Stomach (tissue), 9 donors: ENCODE results near the gene ARHGAP32. TPM values are rescaled to one million over a fixed set of nuclear protein-coding genes. Genes with fewer than 3 reads are reported as not detected.

Experiments used
- DNase-seq, 2 donors: peaks; one replicate each; pipeline versions ENCODE4 v3.0.0 to v3.0.0-alpha.2; 2013 to 2019
- H3K27ac ChIP-seq, 5 donors: fragments of 200-600 bp in 4 of 5; sonication (generic) in 4 of 5; one replicate each; pipeline ENCODE4 v1.5.1; 2013 to 2019; ENCODE audit warnings: mild to moderate bottlenecking in 1 of 5, moderate library complexity in 1 of 5
- H3K27me3 ChIP-seq, 3 donors: fragments of 200-600 bp; sonication (generic); one replicate each; pipeline ENCODE4 v1.5.1; 2017 to 2019; ENCODE audit warnings: mixed run types in 1 of 3
- H3K36me3 ChIP-seq, 4 donors: fragments of 200-600 bp; sonication (generic); 1 replicate in 3 of 4; 2 replicates in 1 of 4; pipeline ENCODE4 v1.5.1; 2016 to 2019
- H3K4me1 ChIP-seq, 4 donors: fragments of 200-600 bp; sonication (generic); one replicate each; pipeline ENCODE4 v1.5.1; 2016 to 2019
- H3K4me3 ChIP-seq, 4 donors: fragments of 200-600 bp; sonication (generic) in 3 of 4; one replicate each; pipeline ENCODE4 v1.5.1; 2016 to 2019; ENCODE audit warnings: mild to moderate bottlenecking in 1 of 4
- H3K9me3 ChIP-seq, 4 donors: fragments of 200-600 bp; sonication (generic); one replicate each; pipeline ENCODE4 v1.5.1; 2016 to 2019
- CTCF ChIP-seq, 7 experiments: fragments of 450-650 bp in 4 of 7; fragments of 200-600 bp in 3 of 7; sonication (generic) in 3 of 7; IDR thresholded peaks; one replicate each; pipeline ENCODE4 v1.5.1; 2016 to 2019; ENCODE audit warnings: antibody characterized with exemption in 7 of 7, control low read depth in 2 of 7, mild to moderate bottlenecking in 1 of 7
- EP300 ChIP-seq: sonication (generic); formaldehyde crosslinking; IDR thresholded peaks from one replicate; pipeline ENCODE4 v1.6.1; 2017; ENCODE audit warnings: antibody characterized with exemption
- POLR2A ChIP-seq, 4 donors: fragments of 450-650 bp; IDR thresholded peaks; one replicate each; pipeline ENCODE4 v1.6.1; 2016; ENCODE audit warnings: antibody characterized with exemption in 4 of 4, control low read depth in 2 of 4, mild to moderate bottlenecking in 1 of 4, moderate library complexity in 1 of 4
- POLR2AphosphoS5 ChIP-seq, 3 donors: sonication (generic); formaldehyde crosslinking; IDR thresholded peaks; one replicate each; pipeline ENCODE4 v1.6.1; 2016; ENCODE audit warnings: antibody characterized with exemption in 3 of 3
- WGBS, 5 donors: extraction: QIAGEN DNeasy Blood & Tissue Kit in 3 of 5; methylation state at CpG; one replicate each; pipeline versions ENCODE4 v1.1.5 to v1.1.7; 2013 to 2018; 5-methylcytosine and 5-hydroxymethylcytosine counted together
- intact Hi-C: fragments of 100-400 bp; cut with DNase I; formaldehyde crosslinking; loops from one replicate; pipeline ENCODE4 v1.15.1; 2023; ENCODE audit warnings: low total_unique reads
- polyA plus RNA-seq, 3 donors: library from polyadenylated mRNA; stranded (reverse); fragments of 200-250 nt; gene quantifications; one replicate each; pipeline ENCODE4 v1.2.3, GENCODE V29; 2013
- total RNA-seq, 5 donors: library from RNA; depleted of rRNA; stranded (reverse); fragments of >200 nt; gene quantifications; one replicate each; pipeline versions ENCODE4 v1.1.0 to v1.2.3, GENCODE V29; 2014 to 2016
- donor health status: healthy with polysubstance abuse.
- donor health status: Bipolar disorder and iron deficiency.
- donor health status: healthy.

ARHGAP32 gene
- total and polyA plus RNA-seq, 8 donors, result 2.9 to 70.1 (median 34.3) TPM

GRCh38 chr11:128926000-128926399 lies 266.1 kb downstream of the ARHGAP32 start:
- WGBS, 5 donors, result 55 to 69% (median 61%) methylated on average over 3 of the region's 3 CpGs
- Histone ChIP-seq H3K9me3 (no peaks in the 10 kb centered on the region), H3K4me1 (no peaks in the 10 kb centered on the region), H3K36me3 (no peaks in the 10 kb centered on the region), H3K4me3 (no peak overlapping the region), H3K27me3 (peaks cover 0 to 5% (median 0%) of the 10 kb centered on the region in 3 donors), H3K27ac (no peak overlapping the region)
- TF ChIP-seq EP300 (no peak), POLR2A (IDR thresholded peaks at IDR 0.05) (no peak), POLR2AphosphoS5 (IDR thresholded peaks at IDR 0.05) (no peak), CTCF (IDR thresholded peaks at IDR 0.05) (no peak)
- DNase-seq, result no peak
- intact Hi-C loops, result no loop called here

GRCh38 chr11:128925250-128925600 lies 266.9 kb downstream of the ARHGAP32 start:
- no peak for DNase-seq
- Histone ChIP-seq H3K36me3 (no peaks in the 10 kb centered on the region), H3K27ac (no peak overlapping the region), H3K4me3 (no peak overlapping the region), H3K27me3 (peaks cover 0 to 11% (median 0%) of the 10 kb centered on the region in 3 donors), H3K9me3 (no peaks in the 10 kb centered on the region), H3K4me1 (no peaks in the 10 kb centered on the region)
- intact Hi-C loops, result no loop called here
- 54 to 67% (median 64%) methylated on average over 2 of the region's 2 CpGs for WGBS, 5 donors
- TF ChIP-seq POLR2A (IDR thresholded peaks at IDR 0.05) (no peak), POLR2AphosphoS5 (IDR thresholded peaks at IDR 0.05) (no peak)

- Histone ChIP-seq H3K9me3 (no peaks in the 10 kb centered on the region), H3K27ac (no peak overlapping the region), H3K4me3 (no peak overlapping the region), H3K27me3 (peaks cover 0 to 16% (median 0%) of the 10 kb centered on the region in 3 donors), H3K4me1 (no peaks in the 10 kb centered on the region), H3K36me3 (no peaks in the 10 kb centered on the region)
- TF ChIP-seq POLR2A (IDR thresholded peaks at IDR 0.05) (no peak), POLR2AphosphoS5 (IDR thresholded peaks at IDR 0.05) (no peak), CTCF (IDR thresholded peaks at IDR 0.05) (no peak), EP300 (no peak)
- 77 to 80% (median 78%) methylated on average over 16 of the region's 16 CpGs for WGBS, 5 donors
- intact Hi-C loops, result no loop called here
- DNase-seq, result no peak
Observed at GRCh38 chr11:128924510-128925249, 267.4 kb downstream of the ARHGAP32 start.

GRCh38 chr11:128924104-128924503 lies 268.0 kb downstream of the ARHGAP32 start:
- no peak for TF ChIP-seq POLR2AphosphoS5 (IDR thresholded peaks at IDR 0.05)
- no peak for TF ChIP-seq CTCF (IDR thresholded peaks at IDR 0.05)
- no peak for TF ChIP-seq POLR2A (IDR thresholded peaks at IDR 0.05)
- TF ChIP-seq EP300, result no peak
- no peaks in the 10 kb centered on the region for H3K36me3 ChIP-seq
- intact Hi-C loops, result no loop called here
- H3K4me3 ChIP-seq, result no peak overlapping the region
- no peaks in the 10 kb centered on the region for H3K9me3 ChIP-seq
- H3K27me3 ChIP-seq, result peaks cover 0 to 17% (median 0%) of the 10 kb centered on the region in 3 donors
- 73 to 86% (median 80%) methylated on average over 7 of the region's 7 CpGs for WGBS, 5 donors
- DNase-seq, result no peak
- no peaks in the 10 kb centered on the region for H3K4me1 ChIP-seq
- H3K27ac ChIP-seq, result no peak overlapping the region

GRCh38 chr11:128921793-128922192 lies 270.3 kb downstream of the ARHGAP32 start:
- Histone ChIP-seq H3K27ac (no peak overlapping the region), H3K36me3 (no peaks in the 10 kb centered on the region), H3K27me3 (peaks cover 0 to 17% (median 0%) of the 10 kb centered on the region in 3 donors), H3K4me3 (no peak overlapping the region), H3K9me3 (no peaks in the 10 kb centered on the region), H3K4me1 (no peaks in the 10 kb centered on the region)
- intact Hi-C loops, result no loop called here
- WGBS, 5 donors, result 79 to 89% (median 86%) methylated on average over 4 of the region's 4 CpGs
- no peak for DNase-seq
- TF ChIP-seq POLR2A (IDR thresholded peaks at IDR 0.05) (no peak), CTCF (IDR thresholded peaks at IDR 0.05) (no peak), POLR2AphosphoS5 (IDR thresholded peaks at IDR 0.05) (no peak), EP300 (no peak)
